Body of pancreas (tissue), 4 donors: ENCODE data around the gene PLA2G2F. TPM values are rescaled to one million over a fixed set of nuclear protein-coding genes. Genes with fewer than 3 reads are reported as not detected.

Experiments used
- ATAC-seq: fragments of 150-250 bp; one replicate; pipeline ENCODE4 v1.9.1; 2016
- DNase-seq, 4 donors: peaks; one replicate each; pipeline ENCODE4 v3.0.0-alpha.2; 2019
- H3K27ac ChIP-seq, 4 donors: fragments of 200-600 bp; sonication (generic); 1 replicate in 3 of 4; 2 replicates in 1 of 4; pipeline versions ENCODE4 v1.5.1 to v1.6.1; 2016 to 2019; ENCODE audit warnings: mild to moderate bottlenecking in 1 of 4, mixed read lengths in 1 of 4, moderate library complexity in 1 of 4
- H3K27me3 ChIP-seq, 2 donors: fragments of 200-600 bp; sonication (generic); one replicate each; pipeline ENCODE4 v1.6.0; 2016; ENCODE audit warnings: mild to moderate bottlenecking in 1 of 2
- H3K36me3 ChIP-seq, 2 donors: fragments of 200-600 bp; sonication (generic); replicated peaks in 1 of 2; 2 replicates each; pipeline ENCODE4 v1.5.1; 2016; ENCODE audit warnings: low read depth in 2 of 2; ENCODE audit not compliant: insufficient read depth in 1 of 2
- H3K4me1 ChIP-seq: fragments of 200-600 bp; sonication (generic); one replicate; pipeline ENCODE4 v1.6.0; 2016
- H3K4me3 ChIP-seq, 2 donors: fragments of 200-600 bp; sonication (generic); 1 replicate in 1 of 2; 2 replicates in 1 of 2; pipeline ENCODE4 v1.5.1; 2016 to 2019
- H3K9me3 ChIP-seq, 3 donors: fragments of 200-600 bp; sonication (generic); 1 replicate in 2 of 3; 2 replicates in 1 of 3; pipeline ENCODE4 v1.5.1; 2016
- CTCF ChIP-seq, 7 experiments: fragments of 450-650 bp in 4 of 7; fragments of 200-600 bp in 3 of 7; sonication (generic) in 3 of 7; IDR thresholded peaks; one replicate each; pipeline ENCODE4 v1.5.1; 2016 to 2019; ENCODE audit warnings: antibody characterized with exemption in 7 of 7
- POLR2A ChIP-seq, 3 donors: fragments of 450-650 bp; IDR thresholded peaks; one replicate each; pipeline ENCODE4 v1.6.1; 2016; ENCODE audit warnings: antibody characterized with exemption in 3 of 3, mild to moderate bottlenecking in 2 of 3
- WGBS, 2 donors: methylation state at CpG; one replicate each; pipeline ENCODE4 v1.1.5; 2017; 5-methylcytosine and 5-hydroxymethylcytosine counted together
- intact Hi-C: fragments of 100-400 bp; cut with DNase I; formaldehyde crosslinking; loops from one replicate; pipeline ENCODE4 v1.15.1; 2023
- total RNA-seq, 2 donors: library from RNA; depleted of rRNA; stranded (reverse); fragments of >200 nt; gene quantifications; one replicate each; pipeline ENCODE4 v1.1.0, GENCODE V29; 2016

The PLA2G2F gene
- total RNA-seq, 2 donors from 2014 or later: not detected

GRCh38 chr1:20183035-20183434 lies 43.9 kb downstream of the PLA2G2F start:
- H3K27me3 ChIP-seq: no peaks in the 10 kb centered on the region
- H3K27ac ChIP-seq: no peak overlapping the region
- H3K36me3 ChIP-seq: no peaks in the 10 kb centered on the region
- H3K4me1 ChIP-seq: peaks cover 11% of the 10 kb centered on the region
- H3K4me3 ChIP-seq: no peak overlapping the region
- WGBS, 2 donors: 42 to 48% methylated on average over 8 to 10 of the region's 10 CpGs
- no peak for TF ChIP-seq CTCF (IDR thresholded peaks at IDR 0.05)
- no peak for TF ChIP-seq POLR2A (IDR thresholded peaks at IDR 0.05)
- intact Hi-C loops: no loop called here
- DNase-seq (no peak), ATAC-seq (no peak)
- H3K9me3 ChIP-seq: no peaks in the 10 kb centered on the region

- TF ChIP-seq CTCF (IDR thresholded peaks at IDR 0.05): no peak
- no peak for TF ChIP-seq POLR2A (IDR thresholded peaks at IDR 0.05)
- DNase-seq (no peak), ATAC-seq (no peak)
- no peaks in the 10 kb centered on the region for H3K36me3 ChIP-seq
- no peak overlapping the region for H3K4me3 ChIP-seq
- H3K9me3 ChIP-seq: no peaks in the 10 kb centered on the region
- H3K4me1 ChIP-seq: peaks cover 11% of the 10 kb centered on the region
- H3K27ac ChIP-seq: no peak overlapping the region
- 73 to 80% methylated on average over 12 to 13 of the region's 13 CpGs for WGBS, 2 donors
- intact Hi-C loops: no loop called here
- H3K27me3 ChIP-seq: no peaks in the 10 kb centered on the region
Observed at GRCh38 chr1:20183616-20184271, 44.6 kb downstream of the PLA2G2F start.

GRCh38 chr1:20184481-20184900 lies 45.4 kb downstream of the PLA2G2F start:
- no peak for DNase-seq
- no peak for TF ChIP-seq CTCF (IDR thresholded peaks at IDR 0.05)
- TF ChIP-seq POLR2A (IDR thresholded peaks at IDR 0.05): no peak
- ATAC-seq: no peak
- H3K4me1 ChIP-seq: peaks cover 11% of the 10 kb centered on the region
- no peaks in the 10 kb centered on the region for H3K9me3 ChIP-seq
- H3K27me3 ChIP-seq: no peaks in the 10 kb centered on the region
- WGBS, 2 donors: 55 to 58% methylated on average over 6 of the region's 6 CpGs
- H3K27ac ChIP-seq: no peak overlapping the region
- H3K36me3 ChIP-seq: no peaks in the 10 kb centered on the region
- H3K4me3 ChIP-seq: no peak overlapping the region
- intact Hi-C loops: no loop called here

GRCh38 chr1:20184997-20185833 lies 46.1 kb downstream of the PLA2G2F start:
- no peak overlapping the region for H3K27ac ChIP-seq
- no peak for ATAC-seq
- WGBS, 2 donors: 50 to 56% methylated on average over 17 of the region's 17 CpGs

More at GRCh38 chr1:20184997-20185833, 46.1 kb downstream of the PLA2G2F start:
- TF ChIP-seq POLR2A (IDR thresholded peaks at IDR 0.05) (no peak), CTCF (IDR thresholded peaks at IDR 0.05) (no peak)
- peaks cover 11% of the 10 kb centered on the region for H3K4me1 ChIP-seq
- no peak for DNase-seq
- no peaks in the 10 kb centered on the region for H3K27me3 ChIP-seq
- no peaks in the 10 kb centered on the region for H3K36me3 ChIP-seq
- intact Hi-C loops: no loop called here
- H3K4me3 ChIP-seq: no peak overlapping the region
- H3K9me3 ChIP-seq: no peaks in the 10 kb centered on the region
